HG03439 (cell line): ENCODE measurements around the gene CEP68.
"Not testable (repeated sequence)": the region's sequence is repeated elsewhere in the genome, so short reads cannot be mapped to it uniquely, and the experiment has no call there.

Experiments used
- ATAC-seq: cut with Tn5 transposase; IDR thresholded peaks from one replicate; pipeline ENCODE4 v1.9.1; 2021; ENCODE audit warnings: mild to moderate bottlenecking, moderate library complexity; ENCODE audit not compliant: unreplicated experiment

The CEP68 gene

GRCh38 chr2:65056215-65057053 lies at the start of gene CEP68:
CEP68 (plus strand) TSS chr2:65056416; CDS start chr2:65069445, 13,029 bp downstream.
- ATAC-seq: peak; percentile 93

GRCh38 chr2:65013776-65014175 lies 42.4 kb upstream of the CEP68 start:
- no peak for ATAC-seq

- ATAC-seq: no peak
Observed at GRCh38 chr2:65015731-65016130, 40.5 kb upstream of the CEP68 start.

- no peak for ATAC-seq
Observed at GRCh38 chr2:65016789-65017188, 39.4 kb upstream of the CEP68 start.

- no peak for ATAC-seq
Observed at GRCh38 chr2:65017335-65017734, 38.9 kb upstream of the CEP68 start.

- ATAC-seq: no peak
Observed at GRCh38 chr2:65018141-65018582, 38.1 kb upstream of the CEP68 start.

GRCh38 chr2:65019010-65019409 lies 37.2 kb upstream of the CEP68 start:
- no peak for ATAC-seq

GRCh38 chr2:65019675-65020195 lies 36.5 kb upstream of the CEP68 start:
- ATAC-seq: no peak

- ATAC-seq: not testable (repeated sequence)
Observed at GRCh38 chr2:65020251-65020650, 36.0 kb upstream of the CEP68 start.

- no peak for ATAC-seq
Observed at GRCh38 chr2:65020943-65021528, 35.2 kb upstream of the CEP68 start.

- no peak for ATAC-seq
Observed at GRCh38 chr2:65021709-65022108, 34.5 kb upstream of the CEP68 start.

- no peak for ATAC-seq
Observed at GRCh38 chr2:65022189-65022588, 34.0 kb upstream of the CEP68 start.

- ATAC-seq: no peak
Observed at GRCh38 chr2:65023742-65024141, 32.5 kb upstream of the CEP68 start.

GRCh38 chr2:65024149-65024829 lies 31.9 kb upstream of the CEP68 start:
- ATAC-seq: no peak

GRCh38 chr2:65025453-65026123 lies 30.6 kb upstream of the CEP68 start:
- no peak for ATAC-seq

- ATAC-seq: no peak
Observed at GRCh38 chr2:65026154-65026553, 30.1 kb upstream of the CEP68 start.

GRCh38 chr2:65026704-65027464 lies 29.3 kb upstream of the CEP68 start:
- no peak for ATAC-seq

- ATAC-seq: no peak
Observed at GRCh38 chr2:65027616-65028244, 28.5 kb upstream of the CEP68 start.

GRCh38 chr2:65030476-65031332 lies 25.5 kb upstream of the CEP68 start:
- peak; percentile 28 for ATAC-seq
